HG03025 (cell line): ENCODE results near the gene ATP8B1.
"Not testable (repeated sequence)": the region's sequence is repeated elsewhere in the genome, so short reads cannot be mapped to it uniquely, and the experiment has no call there.

ENCODE experiments used
- ATAC-seq: cut with Tn5 transposase; IDR thresholded peaks from one replicate; pipeline ENCODE4 v1.9.1; 2021; ENCODE audit warnings: mild to moderate bottlenecking, moderate library complexity; ENCODE audit not compliant: unreplicated experiment, low FRiP score

ATP8B1 gene

GRCh38 chr18:57677262-57678211 lies 125.6 kb downstream of the ATP8B1 start:
- ATAC-seq: no peak

- no peak for ATAC-seq
Measured at GRCh38 chr18:57674891-57675290, 128.2 kb downstream of the ATP8B1 start.

DNA sequence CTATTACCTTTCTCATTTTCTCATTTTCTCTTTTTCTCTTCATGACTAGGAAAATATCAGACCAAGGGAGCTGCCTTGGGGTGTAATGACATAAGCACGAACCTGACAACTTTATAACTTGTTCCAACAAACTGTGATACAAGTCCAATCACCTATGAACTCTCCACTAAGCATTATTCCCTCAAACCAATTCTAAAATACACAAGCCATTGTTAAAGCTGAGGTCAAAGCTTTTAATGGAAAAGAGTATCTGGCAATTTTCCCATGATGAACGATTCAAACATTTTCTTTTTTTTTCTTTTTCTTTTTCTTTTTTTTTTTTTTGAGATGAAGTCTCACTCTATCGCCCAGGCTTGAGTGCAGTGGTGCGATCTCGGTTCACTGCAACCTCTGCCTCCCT lies 133.1 kb downstream of the ATP8B1 start:
- ATAC-seq: no peak

GRCh38 chr18:57668021-57668420 lies 135.1 kb downstream of the ATP8B1 start:
- no peak for ATAC-seq

- no peak for ATAC-seq
Measured at GRCh38 chr18:57666818-57667497, 136.2 kb downstream of the ATP8B1 start.

GRCh38 chr18:57664568-57665165 lies 138.4 kb downstream of the ATP8B1 start:
- ATAC-seq: no peak

DNA sequence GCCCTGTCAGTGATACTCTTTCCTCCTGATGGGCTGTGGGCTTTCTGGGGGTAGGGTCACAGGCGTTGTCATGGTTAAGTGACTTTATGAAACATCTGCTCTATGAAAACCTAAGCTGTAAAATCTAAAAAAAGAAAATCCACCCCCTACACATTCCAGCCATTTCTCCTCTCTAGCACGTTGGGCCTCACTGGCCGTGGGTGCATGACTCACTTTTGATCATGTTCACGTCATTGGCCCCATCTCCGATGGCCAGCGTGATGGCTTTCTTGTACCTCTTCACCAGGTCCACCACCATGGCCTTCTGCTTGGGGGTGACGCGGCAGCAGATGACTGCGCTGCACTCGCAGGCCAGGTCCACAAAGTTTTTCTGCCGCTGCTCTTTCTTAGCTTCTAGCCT lies 142.2 kb downstream of the ATP8B1 start:
- no peak for ATAC-seq

DNA sequence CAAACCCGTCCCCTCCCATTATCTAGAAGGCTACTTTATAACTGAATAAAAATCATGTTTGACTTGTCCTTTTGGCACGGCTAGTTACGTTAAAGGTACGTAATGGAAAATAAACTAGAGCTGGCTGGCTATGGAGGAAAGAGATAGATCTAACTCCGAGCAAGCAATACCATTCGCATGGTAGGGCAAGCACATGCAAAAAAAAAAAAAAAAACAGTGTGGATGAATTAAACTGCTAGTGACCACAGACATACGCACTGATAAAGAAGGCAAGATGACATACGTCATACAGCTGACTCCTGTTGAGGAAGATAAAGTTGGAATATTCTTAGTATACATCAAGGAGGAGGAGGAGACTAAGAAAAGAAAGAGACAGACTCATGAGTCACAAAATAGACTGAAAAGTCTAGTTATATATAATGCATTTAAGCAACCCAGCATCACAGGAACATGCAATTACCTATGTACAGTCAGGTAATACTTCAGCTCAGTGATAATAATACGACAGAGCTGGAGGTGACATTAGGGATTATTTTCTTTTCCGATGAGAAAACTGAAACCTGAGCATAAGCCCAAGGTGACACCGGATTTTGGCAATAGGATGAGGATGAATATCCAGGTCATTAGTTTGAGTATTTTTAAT lies 143.5 kb downstream of the ATP8B1 start:
- no peak for ATAC-seq

GRCh38 chr18:57657542-57657941 lies 145.6 kb downstream of the ATP8B1 start:
- no peak for ATAC-seq

DNA sequence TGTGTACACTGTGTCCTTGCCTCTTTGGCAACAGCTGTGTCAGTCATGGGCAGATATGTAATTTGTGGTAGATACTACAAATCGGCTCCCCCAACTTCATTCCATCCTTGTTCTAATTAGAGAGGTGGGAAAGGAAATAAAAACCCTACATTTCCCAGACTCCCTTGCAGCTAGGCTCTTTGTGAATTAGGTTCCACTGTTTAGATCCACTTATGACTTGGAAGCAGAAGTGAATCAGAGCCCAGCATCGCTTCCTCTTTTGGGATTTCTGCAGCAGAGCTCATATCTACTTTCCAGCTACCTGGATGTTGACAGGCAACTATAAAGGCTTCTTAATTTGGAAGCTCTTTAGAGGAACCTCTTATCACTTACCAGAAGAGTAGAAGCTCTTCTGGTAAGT lies 147.4 kb downstream of the ATP8B1 start:
- no peak for ATAC-seq

GRCh38 chr18:57651914-57652313 lies 151.2 kb downstream of the ATP8B1 start:
- no peak for ATAC-seq

DNA sequence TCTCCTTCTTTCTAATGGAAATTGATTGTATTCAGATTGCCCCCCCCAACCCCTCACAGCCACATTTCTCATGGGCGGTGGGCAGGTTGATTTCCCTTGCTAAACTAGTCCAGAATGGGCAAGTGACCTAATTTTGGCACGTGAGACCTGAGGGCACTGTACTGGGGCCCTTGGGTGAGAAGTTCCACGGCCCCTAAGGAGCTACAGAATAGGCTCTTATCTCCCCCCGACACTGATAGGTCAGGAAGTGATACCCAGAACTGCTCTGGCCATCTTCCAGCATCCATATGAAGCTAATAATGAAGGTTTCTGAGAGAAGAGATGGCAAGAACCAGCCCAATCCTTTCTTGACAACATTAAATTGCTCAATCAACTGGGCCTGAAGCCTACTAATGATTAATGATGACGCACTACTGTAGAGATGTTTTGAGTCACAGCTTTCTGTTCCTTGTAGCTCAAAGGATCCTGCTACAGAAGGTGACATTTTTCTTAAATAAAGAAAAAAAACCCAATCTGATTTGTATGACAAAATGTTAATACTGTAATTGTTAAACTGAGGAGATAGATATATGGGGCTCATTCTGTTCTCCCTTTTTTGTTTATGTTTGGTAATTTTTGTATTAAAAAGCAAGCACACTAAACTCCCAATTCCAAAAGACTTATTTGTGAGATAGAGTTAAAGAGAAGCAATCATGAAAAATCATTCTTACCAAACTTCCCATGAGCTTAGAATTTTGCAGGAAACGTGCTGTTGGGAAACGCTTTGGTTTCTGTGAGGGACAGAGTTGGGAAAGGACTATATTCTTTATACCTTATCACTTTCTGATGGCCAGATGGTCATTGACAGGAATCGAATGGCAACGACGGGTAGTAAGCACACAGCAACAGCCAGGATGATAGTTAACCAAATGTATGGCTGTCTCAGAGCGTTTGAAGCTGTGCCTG lies 153.3 kb downstream of the ATP8B1 start:
- ATAC-seq: no peak

DNA sequence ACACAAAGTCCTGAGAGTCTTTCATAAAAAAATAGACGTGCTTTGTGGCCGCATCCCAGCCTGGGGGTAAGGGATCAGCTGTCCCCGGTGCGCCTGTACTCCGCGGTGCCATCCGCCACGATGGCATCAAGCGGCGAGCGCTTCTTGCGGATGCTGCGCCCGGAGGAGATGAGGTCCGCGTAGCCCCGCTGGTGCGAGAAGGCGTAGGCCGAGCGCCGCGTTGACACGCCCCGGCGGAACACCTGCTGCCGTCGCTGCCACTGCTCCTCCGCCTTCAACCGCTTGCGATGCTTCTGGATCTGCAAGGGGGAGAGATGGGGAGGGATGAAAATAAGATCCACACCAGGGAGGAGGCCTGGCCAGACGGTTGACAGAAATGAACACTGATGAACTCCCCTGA lies 154.7 kb downstream of the ATP8B1 start:
- no peak for ATAC-seq

DNA sequence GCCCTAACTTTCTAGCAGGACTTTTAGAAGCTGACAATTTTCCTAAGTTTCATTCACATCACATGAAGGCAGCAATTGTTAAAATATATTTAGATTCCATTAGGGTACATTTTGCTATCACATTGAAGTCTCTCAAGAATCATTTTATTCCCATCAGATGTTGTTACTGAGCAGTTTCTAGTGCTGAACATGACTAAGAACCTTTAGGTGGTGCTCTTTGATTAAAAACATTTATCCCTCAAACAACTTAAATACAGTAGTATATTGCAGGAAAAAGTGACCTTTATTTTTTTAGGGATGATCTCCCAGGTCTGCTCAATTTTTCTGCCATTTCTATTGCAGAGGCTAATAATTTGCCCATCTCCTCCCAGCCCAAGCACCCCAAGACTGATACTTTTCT lies 158.6 kb downstream of the ATP8B1 start:
- ATAC-seq: no peak

DNA sequence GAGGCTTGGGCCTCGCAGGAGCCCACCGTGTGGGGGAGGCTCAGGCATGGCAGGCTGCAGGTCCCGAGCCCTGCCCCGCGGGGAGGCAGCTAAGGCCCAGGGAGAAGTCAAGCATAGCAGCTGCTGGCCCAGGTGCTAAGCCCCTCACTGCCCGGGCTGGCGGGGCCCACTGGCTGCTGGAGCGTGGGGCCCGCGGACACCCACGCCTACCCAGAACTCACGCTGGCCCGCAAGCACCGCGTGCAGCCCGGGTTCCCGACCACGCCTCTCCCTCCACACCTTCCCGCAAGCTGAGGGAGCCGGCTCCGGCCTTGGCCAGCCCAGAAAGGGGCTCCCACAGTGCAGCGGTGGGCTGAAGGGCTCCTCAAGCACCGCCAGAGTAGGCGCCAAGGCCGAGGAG lies 159.4 kb downstream of the ATP8B1 start:
- not testable (repeated sequence) for ATAC-seq

DNA sequence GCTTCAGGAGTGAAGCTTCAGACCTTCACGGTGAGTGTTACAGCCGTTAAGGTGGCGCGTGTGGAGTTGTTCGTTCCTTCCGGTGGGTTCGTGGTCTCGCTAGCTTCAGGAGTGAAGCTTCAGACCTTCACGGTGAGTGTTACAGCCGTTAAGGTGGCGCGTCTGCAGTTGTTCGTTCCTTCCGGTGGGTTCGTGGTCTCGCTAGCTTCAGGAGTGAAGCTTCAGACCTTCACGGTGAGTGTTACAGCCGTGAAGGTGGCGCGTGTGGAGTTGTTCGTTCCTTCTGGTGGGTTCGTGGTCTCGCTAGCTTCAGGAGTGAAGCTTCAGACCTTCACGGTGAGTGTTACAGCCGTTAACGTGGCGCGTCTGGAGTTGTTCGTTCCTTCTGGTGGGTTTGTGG lies 160.7 kb downstream of the ATP8B1 start:
- ATAC-seq: not testable (repeated sequence)

- no peak for ATAC-seq
Measured at GRCh38 chr18:57640749-57641148, 162.4 kb downstream of the ATP8B1 start.

GRCh38 chr18:57640236-57640635 lies 162.9 kb downstream of the ATP8B1 start:
- ATAC-seq: no peak

- ATAC-seq: no peak
Measured at GRCh38 chr18:57635003-57635822, 167.9 kb downstream of the ATP8B1 start.
